DND-41 (cell line): ENCODE data around the gene SLC44A2.

Experiments used
- ATAC-seq: fragments of 200-7000 bp; cut with Tn5 transposase; 3 replicates; pipeline ENCODE4 v1.9.1; 2021; ENCODE audit warnings: low read depth; ENCODE audit not compliant: insufficient read depth
- DNase-seq: peaks from one replicate; pipeline ENCODE4 v3.0.0-alpha.2; 2020
- H2AFZ ChIP-seq: 2 replicates; pipeline ENCODE4 v1.6.0; 2012; ENCODE audit warnings: low read depth, low read length
- H3K27ac ChIP-seq: 2 replicates; pipeline ENCODE4 v1.5.1; 2012; ENCODE audit warnings: low read length, inconsistent platforms
- H3K27me3 ChIP-seq: fragments of 200-600 bp; sonication (generic); 2 replicates; pipeline ENCODE4 v1.6.0; 2012; ENCODE audit warnings: low read length, mild to moderate bottlenecking, inconsistent platforms; ENCODE audit not compliant: insufficient read depth, poor library complexity
- H3K36me3 ChIP-seq: 2 replicates; pipeline ENCODE4 v1.5.1; 2012; ENCODE audit warnings: low read length, inconsistent platforms; ENCODE audit not compliant: insufficient read depth
- H3K4me1 ChIP-seq: 2 replicates; pipeline ENCODE4 v1.5.1; 2012; ENCODE audit warnings: mild to moderate bottlenecking, low read length; ENCODE audit not compliant: insufficient read depth
- H3K4me2 ChIP-seq: 2 replicates; pipeline ENCODE4 v1.6.0; 2012; ENCODE audit warnings: mild to moderate bottlenecking, moderate library complexity, low read length, inconsistent platforms; ENCODE audit not compliant: insufficient read depth
- H3K4me3 ChIP-seq, 2 experiments: fragments of 200-600 bp in 1 of 2; shearing (Covaris generic) in 1 of 2; 2 replicates each; pipeline ENCODE4 v1.5.1; 2012 to 2016; ENCODE audit warnings: inconsistent platforms in 2 of 2, low read length in 2 of 2, mild to moderate bottlenecking in 2 of 2, low read depth in 1 of 2, moderate library complexity in 1 of 2
- H3K79me2 ChIP-seq: 2 replicates; pipeline ENCODE4 v1.6.0; 2012; ENCODE audit warnings: low read length, inconsistent platforms; ENCODE audit not compliant: insufficient read depth
- H3K9ac ChIP-seq: 2 replicates; pipeline ENCODE4 v1.6.0; 2012; ENCODE audit warnings: low read depth, mild to moderate bottlenecking, inconsistent platforms, low read length, moderate library complexity
- H3K9me3 ChIP-seq: 2 replicates; pipeline ENCODE4 v1.5.1; 2012; ENCODE audit warnings: low read length, moderate library complexity, mild to moderate bottlenecking, inconsistent platforms; ENCODE audit not compliant: insufficient read depth, severe bottlenecking
- H4K20me1 ChIP-seq: 2 replicates; pipeline ENCODE4 v1.6.0; 2012; ENCODE audit warnings: low read length; ENCODE audit not compliant: insufficient read depth
- EZH2 ChIP-seq: IDR thresholded peaks from 3 replicates; pipeline ENCODE4 v1.6.1; 2012; ENCODE audit warnings: borderline replicate concordance, low read depth, mild to moderate bottlenecking, moderate library complexity, low read length, inconsistent platforms; ENCODE audit not compliant: severe bottlenecking
- TF ChIP-seq, protein P1 (sequence below): IDR thresholded peaks from 2 replicates; pipeline ENCODE4 v1.5.1; 2012; ENCODE audit warnings: borderline replicate concordance, low read length, moderate library complexity, mild to moderate bottlenecking; ENCODE audit not compliant: poor library complexity, severe bottlenecking; ENCODE audit errors: extremely low read depth

Gene SLC44A2

DNA sequence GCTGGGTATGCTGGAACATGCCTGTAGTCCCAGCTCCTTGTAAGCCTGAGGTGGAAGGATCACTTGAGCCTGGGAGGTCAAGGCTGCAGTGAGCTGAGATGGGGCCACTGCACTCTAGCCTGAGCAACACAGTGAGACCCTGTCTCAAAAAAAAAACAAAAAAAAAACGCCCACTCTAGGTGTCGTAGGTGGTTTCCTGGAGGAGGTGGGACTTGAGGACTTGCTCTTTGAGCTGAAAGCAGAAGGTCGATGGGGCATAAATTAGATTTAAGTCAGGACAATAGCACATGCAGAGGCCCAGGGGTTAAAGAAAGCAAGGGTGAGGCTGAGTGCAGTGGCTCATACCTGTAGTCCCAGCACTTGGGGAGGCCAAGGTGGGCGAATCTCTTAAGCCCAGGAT lies 15.9 kb downstream of the SLC44A2 start:
- H3K9me3 ChIP-seq, result no peaks in the 10 kb centered on the region
- no peaks in the 10 kb centered on the region; the same call in 1 of the 2 replicates for H4K20me1 ChIP-seq
- H2AFZ ChIP-seq, result no peak overlapping the region
- no peak overlapping the region for H3K9ac ChIP-seq
- peaks cover 51% of the 10 kb centered on the region for H3K36me3 ChIP-seq
- TF ChIP-seq EZH2, result no peak
- TF ChIP-seq, protein P1, sequence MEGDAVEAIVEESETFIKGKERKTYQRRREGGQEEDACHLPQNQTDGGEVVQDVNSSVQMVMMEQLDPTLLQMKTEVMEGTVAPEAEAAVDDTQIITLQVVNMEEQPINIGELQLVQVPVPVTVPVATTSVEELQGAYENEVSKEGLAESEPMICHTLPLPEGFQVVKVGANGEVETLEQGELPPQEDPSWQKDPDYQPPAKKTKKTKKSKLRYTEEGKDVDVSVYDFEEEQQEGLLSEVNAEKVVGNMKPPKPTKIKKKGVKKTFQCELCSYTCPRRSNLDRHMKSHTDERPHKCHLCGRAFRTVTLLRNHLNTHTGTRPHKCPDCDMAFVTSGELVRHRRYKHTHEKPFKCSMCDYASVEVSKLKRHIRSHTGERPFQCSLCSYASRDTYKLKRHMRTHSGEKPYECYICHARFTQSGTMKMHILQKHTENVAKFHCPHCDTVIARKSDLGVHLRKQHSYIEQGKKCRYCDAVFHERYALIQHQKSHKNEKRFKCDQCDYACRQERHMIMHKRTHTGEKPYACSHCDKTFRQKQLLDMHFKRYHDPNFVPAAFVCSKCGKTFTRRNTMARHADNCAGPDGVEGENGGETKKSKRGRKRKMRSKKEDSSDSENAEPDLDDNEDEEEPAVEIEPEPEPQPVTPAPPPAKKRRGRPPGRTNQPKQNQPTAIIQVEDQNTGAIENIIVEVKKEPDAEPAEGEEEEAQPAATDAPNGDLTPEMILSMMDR, result no peak
- no peaks in the 10 kb centered on the region for H3K4me1 ChIP-seq
- no peak for ATAC-seq
- H3K4me2 ChIP-seq, result no peak overlapping the region
- H3K27me3 ChIP-seq, result no peaks in the 10 kb centered on the region
- H3K79me2 ChIP-seq, result no peaks in the 10 kb centered on the region
- no peak for DNase-seq
- no peak overlapping the region for H3K4me3 ChIP-seq
- no peak overlapping the region for H3K27ac ChIP-seq

DNA sequence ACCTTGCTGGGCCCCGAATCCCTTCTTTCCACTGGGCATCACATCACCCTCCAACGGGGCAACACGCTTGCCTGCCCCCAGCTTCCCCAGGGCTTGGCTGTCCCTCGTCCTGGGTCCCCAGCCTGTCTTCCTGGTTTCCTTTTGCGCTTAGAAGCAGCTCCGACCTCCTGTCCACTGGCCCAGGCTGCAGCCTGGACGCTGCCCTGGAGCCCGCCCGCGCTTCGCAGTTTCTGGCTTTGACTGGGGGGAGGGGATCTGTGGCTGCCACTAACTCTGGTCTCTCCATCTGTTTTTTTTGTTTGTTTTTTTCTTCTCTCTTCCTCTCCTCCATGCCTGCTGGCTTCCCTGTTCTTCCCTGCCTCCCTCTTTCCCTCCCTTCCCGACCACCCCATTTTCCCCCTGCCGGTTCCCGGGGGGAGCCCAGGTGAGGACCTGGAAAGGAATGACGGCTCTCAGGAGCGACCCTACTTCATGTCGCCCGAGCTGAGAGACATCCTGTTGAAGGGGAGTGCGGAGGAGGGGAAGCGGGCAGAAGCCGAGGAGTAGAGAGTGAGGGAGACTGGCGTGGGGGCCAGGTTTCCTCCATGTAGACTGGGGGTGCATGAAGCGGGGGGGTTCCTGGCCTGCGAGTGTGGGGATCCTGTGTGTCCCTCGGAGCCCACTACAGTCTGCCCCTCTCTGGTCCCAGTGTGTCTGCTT lies 17.3 kb downstream of the SLC44A2 start:
- Histone ChIP-seq H3K4me2 (no peak overlapping the region), H4K20me1 (no peaks in the 10 kb centered on the region), H3K36me3 (peaks cover 37% of the 10 kb centered on the region), H3K4me1 (no peaks in the 10 kb centered on the region), H3K9me3 (no peaks in the 10 kb centered on the region), H3K79me2 (no peaks in the 10 kb centered on the region), H3K27ac (no peak overlapping the region), H3K9ac (no peak overlapping the region), H2AFZ (no peak overlapping the region), H3K27me3 (no peaks in the 10 kb centered on the region), H3K4me3 (no peak overlapping the region)
- TF ChIP-seq, protein P1, result no peak
- no peak for TF ChIP-seq EZH2
- no peak for DNase-seq
- no peak for ATAC-seq

DNA sequence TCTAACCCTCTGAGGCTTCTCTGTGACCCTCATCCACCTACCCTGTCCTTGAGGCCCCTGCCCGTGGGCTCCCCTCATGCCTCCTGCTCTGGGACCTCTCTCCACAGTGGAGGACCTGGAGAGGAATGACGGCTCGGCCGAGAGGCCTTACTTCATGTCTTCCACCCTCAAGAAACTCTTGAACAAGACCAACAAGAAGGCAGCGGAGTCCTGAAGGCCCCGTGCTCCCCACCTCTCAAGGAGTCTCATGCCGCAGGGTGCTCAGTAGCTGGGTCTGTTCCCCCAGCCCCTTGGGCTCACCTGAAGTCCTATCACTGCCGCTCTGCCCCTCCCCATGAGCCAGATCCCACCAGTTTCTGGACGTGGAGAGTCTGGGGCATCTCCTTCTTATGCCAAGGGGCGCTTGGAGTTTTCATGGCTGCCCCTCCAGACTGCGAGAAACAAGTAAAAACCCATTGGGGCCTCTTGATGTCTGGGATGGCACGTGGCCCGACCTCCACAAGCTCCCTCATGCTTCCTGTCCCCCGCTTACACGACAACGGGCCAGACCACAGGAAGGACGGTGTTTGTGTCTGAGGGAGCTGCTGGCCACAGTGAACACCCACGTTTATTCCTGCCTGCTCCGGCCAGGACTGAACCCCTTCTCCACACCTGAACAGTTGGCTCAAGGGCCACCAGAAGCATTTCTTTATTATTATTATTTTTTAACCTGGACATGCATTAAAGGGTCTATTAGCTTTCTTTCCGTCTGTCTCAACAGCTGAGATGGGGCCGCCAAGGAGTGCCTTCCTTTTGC lies 18.0 kb downstream of the SLC44A2 start:
- Histone ChIP-seq H3K9ac (no peak overlapping the region), H3K9me3 (no peaks in the 10 kb centered on the region), H4K20me1 (no peaks in the 10 kb centered on the region), H3K27ac (no peak overlapping the region), H3K79me2 (no peaks in the 10 kb centered on the region), H3K4me1 (no peaks in the 10 kb centered on the region), H2AFZ (no peak overlapping the region), H3K36me3 (peaks cover 30% of the 10 kb centered on the region), H3K4me2 (no peak overlapping the region), H3K4me3 (no peak overlapping the region), H3K27me3 (no peaks in the 10 kb centered on the region)
- TF ChIP-seq, protein P1, result no peak
- TF ChIP-seq EZH2, result no peak
- ATAC-seq (no peak), DNase-seq (no peak)
